HG03354 (cell line): ENCODE results near the gene RNF151.
"Not testable (repeated sequence)": the region's sequence is repeated elsewhere in the genome, so short reads cannot be mapped to it uniquely, and the experiment has no call there.

Experiments used
- ATAC-seq: cut with Tn5 transposase; IDR thresholded peaks from one replicate; pipeline ENCODE4 v1.9.1; 2021; ENCODE audit warnings: mild to moderate bottlenecking; ENCODE audit not compliant: unreplicated experiment, poor library complexity, severe bottlenecking

Gene RNF151

GRCh38 chr16:2003827-2004641, 37.4 kb downstream of the RNF151 start:
- ATAC-seq = peak; percentile 59

DNA sequence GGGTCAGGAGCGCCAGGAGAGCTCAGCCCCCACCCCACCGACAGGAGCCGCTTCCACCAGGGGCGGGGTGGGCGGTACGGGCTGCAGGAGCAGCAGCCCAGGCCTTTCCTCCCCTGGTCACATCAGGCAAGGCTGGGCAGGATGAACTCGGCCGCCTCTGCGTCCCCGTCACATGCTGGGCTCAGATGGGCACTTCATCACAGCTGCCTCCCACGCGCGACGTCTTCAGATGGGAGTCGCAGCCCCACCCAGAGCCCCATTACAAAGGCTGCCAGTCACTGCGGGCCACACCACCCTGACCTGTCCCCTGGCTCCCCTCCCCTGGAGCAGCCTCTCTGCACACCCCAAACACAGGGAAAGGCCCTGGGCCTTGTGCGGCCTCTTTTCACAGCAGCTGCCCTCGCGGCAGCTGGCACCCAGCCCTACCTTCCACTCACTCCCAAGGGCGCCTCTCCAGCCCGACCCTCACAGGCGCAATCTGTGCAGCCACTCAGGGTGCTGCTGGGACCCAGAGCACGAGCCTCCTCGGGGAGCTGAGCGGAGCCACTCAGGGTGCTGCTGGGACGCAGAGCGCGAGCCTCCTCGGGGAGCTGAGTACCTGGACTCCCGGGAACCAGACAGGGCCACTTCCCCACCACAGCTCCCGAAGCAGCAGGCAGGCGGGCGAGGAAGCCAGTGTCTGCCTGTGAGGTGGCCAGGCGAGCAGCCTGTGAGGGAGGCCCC, 38.3 kb downstream of the RNF151 start:
- ATAC-seq = no peak

DNA sequence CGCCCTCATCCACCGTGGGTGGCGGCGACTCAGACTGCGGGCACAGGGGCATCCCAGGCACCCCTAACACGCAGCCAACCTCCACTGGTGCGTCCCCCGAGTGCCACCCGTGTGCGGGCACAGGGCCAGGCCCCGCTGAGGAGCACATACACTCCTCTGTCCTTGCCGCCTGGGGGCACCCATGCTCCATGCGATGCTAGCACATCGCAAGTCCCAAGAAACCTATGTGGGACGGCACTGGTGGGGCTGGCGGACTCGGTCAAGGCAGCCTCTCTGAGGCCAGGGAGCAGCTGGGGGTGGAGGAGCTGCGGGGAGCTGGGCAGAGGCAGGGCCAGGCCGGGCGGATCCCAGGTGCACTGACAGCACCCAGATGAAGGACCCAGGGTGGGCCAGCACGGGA, 39.0 kb downstream of the RNF151 start:
- no peak for ATAC-seq

DNA sequence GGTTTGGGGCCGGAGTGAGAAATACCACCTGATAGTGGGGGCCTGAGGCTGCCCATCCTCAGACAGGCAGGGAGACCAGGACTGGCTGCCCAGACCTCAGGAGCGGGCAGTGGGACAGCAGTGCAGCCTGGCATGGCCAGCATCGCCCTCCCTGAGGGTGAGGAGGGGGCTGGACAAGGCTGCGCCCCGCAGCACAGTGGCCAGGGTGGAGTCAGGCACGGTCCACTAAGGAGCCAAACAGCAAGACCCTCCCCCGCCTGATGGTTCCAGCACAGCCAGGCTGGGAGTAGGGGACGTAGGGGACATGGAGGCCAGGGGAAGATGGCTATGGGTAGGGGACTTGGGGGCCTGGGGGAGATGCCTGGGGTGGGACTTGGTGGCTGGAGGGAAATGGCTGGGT, 39.7 kb downstream of the RNF151 start:
- no peak for ATAC-seq

- ATAC-seq = no peak
Measured at GRCh38 chr16:2007081-2007836, 40.6 kb downstream of the RNF151 start.

- ATAC-seq = no peak
Measured at GRCh38 chr16:2008009-2008526, 41.4 kb downstream of the RNF151 start.

DNA sequence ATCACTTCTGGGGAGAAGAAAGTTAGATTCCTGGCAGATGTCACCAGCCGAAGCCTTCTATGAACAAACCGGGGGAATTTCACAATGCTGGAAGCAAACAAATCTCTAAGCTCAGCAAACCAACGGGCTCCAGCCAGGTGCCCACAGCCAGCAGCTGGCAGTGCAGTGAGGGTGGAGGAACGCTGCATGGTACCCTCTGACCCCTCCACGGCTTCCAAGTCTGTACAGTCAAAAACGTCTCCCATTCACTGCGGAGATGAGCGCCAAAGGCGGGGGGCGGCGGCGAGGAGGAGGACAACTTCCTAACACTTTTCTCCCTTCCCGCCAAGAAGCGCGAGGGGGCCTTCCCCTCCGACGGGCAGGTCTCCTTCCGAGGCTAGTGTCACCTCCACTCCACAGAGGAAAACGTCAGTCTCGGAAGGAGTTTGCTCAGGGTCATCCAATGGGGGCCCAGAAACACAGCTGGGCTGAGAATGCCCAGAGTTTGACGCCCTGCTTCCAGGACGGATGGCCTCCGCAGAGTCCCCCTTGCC, 42.0 kb downstream of the RNF151 start:
- peak; percentile 10 for ATAC-seq

- ATAC-seq = peak; percentile 44
Measured at GRCh38 chr16:2009164-2009711, 42.6 kb downstream of the RNF151 start.

DNA sequence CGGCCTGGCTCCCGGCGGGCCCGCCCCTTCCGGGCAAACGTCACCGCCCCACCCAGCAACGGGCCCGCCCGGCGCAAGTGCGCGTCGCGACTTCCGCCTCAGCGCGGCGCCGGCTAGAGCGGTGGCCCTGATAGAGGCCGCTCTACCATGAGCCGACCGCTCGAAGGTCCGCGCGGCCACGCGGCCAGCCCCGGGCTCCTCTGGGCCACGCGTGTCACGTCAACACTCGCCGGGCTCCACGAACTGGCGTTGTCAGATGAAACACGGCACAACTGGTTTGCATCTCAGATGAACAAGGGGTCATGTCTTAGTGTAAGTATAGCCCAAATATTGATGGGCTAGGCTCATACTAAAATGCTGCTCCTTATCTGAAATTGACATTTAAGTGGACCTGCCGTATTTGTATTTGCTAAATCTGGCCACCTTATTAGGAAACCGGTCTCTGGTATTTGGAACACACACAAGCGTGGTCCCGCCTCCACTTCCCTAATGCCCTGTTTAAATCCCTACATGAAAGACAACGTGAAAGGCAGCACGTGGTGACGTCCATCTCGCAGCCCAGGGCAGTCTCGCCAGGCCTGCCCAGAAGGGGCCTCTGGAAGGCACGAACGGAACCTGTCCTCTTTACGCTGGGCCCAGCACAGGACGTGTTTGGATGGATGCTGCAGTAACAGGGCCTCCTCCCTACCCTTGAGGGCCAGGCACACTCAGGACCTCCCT, 43.3 kb downstream of the RNF151 start, which contains the start of gene ZNF598:
Gene ZNF598, minus strand, starts transcription at position 31 of the 720 bp plus-strand sequence.
- ATAC-seq = peak; percentile 81

DNA sequence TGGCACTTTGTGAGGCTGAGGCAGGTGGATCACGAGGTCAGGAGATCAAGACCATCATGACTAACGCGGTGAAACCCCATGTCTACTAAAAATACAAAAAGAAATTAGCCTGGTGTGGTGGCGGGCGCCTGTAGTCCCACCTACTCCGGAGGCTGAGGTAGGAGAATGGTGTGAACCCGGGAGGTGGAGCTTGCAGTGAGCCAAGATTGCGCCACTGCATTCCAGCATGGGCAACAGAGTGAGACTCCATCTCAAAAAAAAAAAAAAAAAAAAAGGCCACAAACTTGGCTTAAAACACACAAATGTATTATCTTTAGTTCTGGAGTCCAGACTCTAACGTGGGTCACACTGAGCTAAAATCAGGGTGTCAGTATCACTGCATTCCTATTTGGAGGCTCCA, 45.1 kb downstream of the RNF151 start:
- not testable (repeated sequence) for ATAC-seq

DNA sequence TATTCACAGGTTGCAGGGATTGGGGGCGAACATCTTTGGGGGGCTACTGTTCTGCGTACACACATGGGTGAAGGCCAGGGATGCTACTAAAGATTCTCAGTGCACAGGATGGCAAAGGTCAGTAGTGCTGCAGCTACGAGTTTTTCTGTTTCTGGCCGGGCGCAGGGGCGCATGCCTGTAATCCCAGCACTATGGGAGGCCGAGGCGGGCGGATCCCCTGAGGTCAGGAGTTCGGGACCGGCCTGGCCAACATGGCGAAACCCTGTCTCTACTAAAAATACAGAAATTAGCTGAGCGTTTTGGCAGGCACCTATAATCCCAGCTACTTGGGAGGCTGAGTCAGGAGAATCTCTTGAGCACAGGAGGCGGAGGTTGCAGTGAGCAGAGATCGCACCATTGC, 46.9 kb downstream of the RNF151 start:
- ATAC-seq = no peak

DNA sequence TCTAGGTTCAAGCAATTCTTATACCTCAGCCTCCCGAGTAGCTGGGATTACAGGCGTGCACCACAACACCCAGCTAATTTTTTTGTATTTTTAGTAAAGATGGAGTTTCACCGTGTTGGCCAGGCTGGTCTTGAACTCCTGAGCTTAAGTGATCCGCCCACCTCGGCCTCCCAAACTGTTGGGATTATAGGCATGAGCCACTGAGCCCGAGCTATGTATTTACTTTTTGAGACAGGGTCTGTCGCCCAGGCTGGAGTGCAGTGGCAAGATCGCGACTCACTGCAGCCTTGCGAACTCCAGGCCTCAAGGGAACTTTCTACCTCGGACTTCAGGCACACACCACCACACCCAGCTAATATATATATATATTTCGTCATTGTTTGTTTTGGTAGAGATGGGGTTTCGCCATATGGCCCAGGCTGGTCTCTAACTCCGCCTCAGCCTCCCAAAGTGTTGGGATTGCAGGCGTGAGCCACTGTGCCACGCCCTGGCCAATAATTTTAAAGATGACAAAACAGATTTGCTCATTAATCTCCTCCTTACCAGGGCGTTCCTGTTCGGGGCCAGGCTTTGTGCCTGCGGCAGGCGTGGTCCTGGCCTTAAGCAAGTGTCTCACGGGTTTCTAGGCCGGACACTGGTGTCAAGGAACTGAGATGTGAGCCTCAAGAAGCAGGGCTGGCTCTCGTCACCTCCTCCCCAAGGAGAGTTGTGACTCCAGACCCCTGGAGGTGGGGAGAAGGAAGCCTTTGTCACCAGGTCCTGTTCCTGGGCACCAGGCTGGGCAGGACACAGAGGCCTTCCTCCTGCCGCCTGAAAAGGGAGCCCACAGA, 48.7 kb downstream of the RNF151 start:
- ATAC-seq = no peak

GRCh38 chr16:2015947-2016208, 49.2 kb downstream of the RNF151 start:
- no peak for ATAC-seq

DNA sequence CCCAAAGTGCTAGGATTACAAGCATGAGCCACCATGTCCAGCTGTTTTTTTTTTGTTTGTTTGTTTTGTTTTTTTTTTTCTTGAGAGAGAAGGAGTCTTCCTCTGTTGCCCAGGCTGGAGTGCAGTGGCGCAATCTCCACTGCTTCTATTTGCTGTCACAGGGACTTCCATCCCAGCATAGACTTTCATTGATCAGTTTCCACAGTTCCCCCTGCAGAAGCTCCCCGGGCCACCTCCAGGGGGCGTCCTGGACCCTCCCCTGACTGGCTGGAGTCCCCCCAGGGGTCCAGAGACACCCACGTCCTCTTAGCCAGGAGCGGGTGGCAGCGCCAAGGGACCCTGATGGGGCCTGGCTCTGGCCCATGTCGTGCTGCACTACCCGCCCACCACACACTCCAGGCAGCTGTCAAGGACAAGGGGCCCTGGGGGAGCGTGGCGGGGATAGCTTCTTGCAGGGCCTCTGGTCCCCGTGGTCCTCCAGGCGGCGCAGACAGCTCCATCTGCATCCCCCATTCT, 49.8 kb downstream of the RNF151 start:
- no peak for ATAC-seq
